ENCODE data around the gene FOXF2.

Gene FOXF2

GRCh38 chr6:1379017-1379787, 10.2 kb upstream of the FOXF2 start:
- DNase-seq, result no peak

- no peak for DNase-seq
These were observed 9.6 kb upstream of the FOXF2 start for GRCh38 chr6:1379788-1380147.

GRCh38 chr6:1380625-1381427, 8.6 kb upstream of the FOXF2 start:
- no peak for DNase-seq

- peak; percentile 72 for DNase-seq
These were observed 7.7 kb upstream of the FOXF2 start for GRCh38 chr6:1381481-1382330.

- DNase-seq, result no peak
These were observed 7.0 kb upstream of the FOXF2 start for GRCh38 chr6:1382331-1382882.

GRCh38 chr6:1382883-1383728, 6.3 kb upstream of the FOXF2 start:
- DNase-seq, result no peak

- DNase-seq, result no peak
These were observed 5.4 kb upstream of the FOXF2 start for GRCh38 chr6:1383729-1384548.

- DNase-seq, result no peak
These were observed 4.7 kb upstream of the FOXF2 start for GRCh38 chr6:1384549-1385128.

GRCh38 chr6:1385129-1386037, 4.0 kb upstream of the FOXF2 start:
- no peak for DNase-seq

- no peak for DNase-seq
These were observed 3.2 kb upstream of the FOXF2 start for GRCh38 chr6:1386038-1386709.

- no peak for DNase-seq
These were observed 1.9 kb upstream of the FOXF2 start for GRCh38 chr6:1387538-1387875.

- no peak for DNase-seq
These were observed 1.3 kb upstream of the FOXF2 start for GRCh38 chr6:1387876-1388629.

GRCh38 chr6:1388630-1389368, 577 bp upstream of the FOXF2 start:
- no peak for DNase-seq

GRCh38 chr6:1390133-1390945, 963 bp downstream of the FOXF2 start:
- DNase-seq, result no peak

GRCh38 chr6:1390946-1391799, 1.8 kb downstream of the FOXF2 start:
- no peak for DNase-seq

- DNase-seq, result no peak
These were observed 2.5 kb downstream of the FOXF2 start for GRCh38 chr6:1391800-1392309.

All from stimulated activated CD4-positive, alpha-beta T cell treated with anti-CD3 and anti-CD28 coated beads, Interleukin-4, amount 100 ng/mL, for 1 hour (primary cell).